ENCODE data around the gene BRAP. TPM values are rescaled to one million over a fixed set of nuclear protein-coding genes. Genes with fewer than 3 reads are reported as not detected.
"Not testable (repeated sequence)": the region's sequence is repeated elsewhere in the genome, so short reads cannot be mapped to it uniquely, and the experiment has no call there.

The BRAP gene
- polyA plus RNA-seq, 3 donors: 7.0 to 14.5 (median 10.2) TPM

- DNase-seq: peak in 1 of 3 donors; percentile 2
- H3K79me2 ChIP-seq (ENCODE audit: insufficient read depth, low read length): peaks cover 64% of the 10 kb centered on the region
- TF ChIP-seq, protein P1, sequence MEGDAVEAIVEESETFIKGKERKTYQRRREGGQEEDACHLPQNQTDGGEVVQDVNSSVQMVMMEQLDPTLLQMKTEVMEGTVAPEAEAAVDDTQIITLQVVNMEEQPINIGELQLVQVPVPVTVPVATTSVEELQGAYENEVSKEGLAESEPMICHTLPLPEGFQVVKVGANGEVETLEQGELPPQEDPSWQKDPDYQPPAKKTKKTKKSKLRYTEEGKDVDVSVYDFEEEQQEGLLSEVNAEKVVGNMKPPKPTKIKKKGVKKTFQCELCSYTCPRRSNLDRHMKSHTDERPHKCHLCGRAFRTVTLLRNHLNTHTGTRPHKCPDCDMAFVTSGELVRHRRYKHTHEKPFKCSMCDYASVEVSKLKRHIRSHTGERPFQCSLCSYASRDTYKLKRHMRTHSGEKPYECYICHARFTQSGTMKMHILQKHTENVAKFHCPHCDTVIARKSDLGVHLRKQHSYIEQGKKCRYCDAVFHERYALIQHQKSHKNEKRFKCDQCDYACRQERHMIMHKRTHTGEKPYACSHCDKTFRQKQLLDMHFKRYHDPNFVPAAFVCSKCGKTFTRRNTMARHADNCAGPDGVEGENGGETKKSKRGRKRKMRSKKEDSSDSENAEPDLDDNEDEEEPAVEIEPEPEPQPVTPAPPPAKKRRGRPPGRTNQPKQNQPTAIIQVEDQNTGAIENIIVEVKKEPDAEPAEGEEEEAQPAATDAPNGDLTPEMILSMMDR (IDR thresholded peaks at IDR 0.05): no peak
Measured at GRCh38 chr12:111685322-111685810, 390 bp downstream of the BRAP start.

GRCh38 chr12:111684485-111685198 lies 1.1 kb downstream of the BRAP start:
- DNase-seq, H3K9me3 Mint-ChIP-seq: not testable (repeated sequence)

More at GRCh38 chr12:111685322-111685810, 390 bp downstream of the BRAP start:
- Histone ChIP-seq H3K27ac (ENCODE audit: low read depth in 1 of 2, low read length in 2 of 2) (peak overlapping the region; percentile 64 to 97), H3K4me3 (replicated peaks in 1 of 3; ENCODE audit: low read depth in 2 of 3, low read length in 3 of 3) (peak overlapping the region; percentile 80 to 95 (median 87)), H3K9ac (ENCODE audit: insufficient read depth, low read length, poor library complexity, severe bottlenecking) (peak overlapping the region; percentile 96), H3K36me3 (replicated peaks in 1 of 2; ENCODE audit: control insufficient read depth in 1 of 2, insufficient read depth in 2 of 2, low read length in 2 of 2) (peaks cover 25 to 30% of the 10 kb centered on the region in 2 donors), H3K9me3 (replicated peaks in 1 of 2; ENCODE audit: control insufficient read depth in 1 of 2, insufficient read depth in 1 of 2, low read length in 2 of 2) (no peaks in the 10 kb centered on the region), H3K27me3 (ENCODE audit: control insufficient read depth in 2 of 2, insufficient read depth in 2 of 2, low read length in 2 of 2) (no peaks in the 10 kb centered on the region), H3K4me2 (replicated peaks; ENCODE audit: extremely low read depth, low read length, poor library complexity, severe bottlenecking) (peak overlapping the region; percentile 84), H3K4me1 (ENCODE audit: control insufficient read depth in 1 of 2, insufficient read depth in 2 of 2, low read length in 2 of 2) (peaks cover 18 to 31% of the 10 kb centered on the region in 2 donors), H4K20me1 (ENCODE audit: insufficient read depth, low read length) (peaks cover 40% of the 10 kb centered on the region), H2AFZ (ENCODE audit: insufficient read depth, low read depth, low read length, poor library complexity, severe bottlenecking) (peak overlapping the region; percentile 91)
- H3K4me1 Mint-ChIP-seq: peaks cover 29% of the 10 kb centered on the region
- intact Hi-C loops (cut with micrococcal nuclease): loop anchor here in 1 of 2 donors (5.0 kb wide), 1 partner anchor 88 kb away; the partner anchor contains the start of gene ATXN2
- H3K9me3 Mint-ChIP-seq: no peaks in the 10 kb centered on the region
- H3K27me3 Mint-ChIP-seq (ENCODE audit: low read depth in 3 of 3): no peaks in the 10 kb centered on the region
- peak overlapping the region; percentile 88 to 97 (median 95) for H3K27ac Mint-ChIP-seq
- H3K4me3 Mint-ChIP-seq: peak overlapping the region; percentile 97 to 99
- H3K36me3 Mint-ChIP-seq: peaks cover 31 to 41% of the 10 kb centered on the region in 2 donors
- WGBS (ENCODE audit: insufficient coverage): under 1% methylated on average over 34 of the region's 36 CpGs

More at GRCh38 chr12:111684485-111685198, 1.1 kb downstream of the BRAP start:
- not testable (repeated sequence) for H3K27me3 Mint-ChIP-seq (ENCODE audit: low read depth in 3 of 3); H3K9me3 ChIP-seq (replicated peaks in 1 of 2; ENCODE audit: control insufficient read depth in 1 of 2, insufficient read depth in 1 of 2, low read length in 2 of 2); H3K27me3 ChIP-seq (ENCODE audit: control insufficient read depth in 2 of 2, insufficient read depth in 2 of 2, low read length in 2 of 2)
- Histone ChIP-seq H3K4me2 (replicated peaks; ENCODE audit: extremely low read depth, low read length, poor library complexity, severe bottlenecking) (peak overlapping the region; percentile 84), H3K36me3 (replicated peaks in 1 of 2; ENCODE audit: control insufficient read depth in 1 of 2, insufficient read depth in 2 of 2, low read length in 2 of 2) (peaks cover 32 to 37% of the 10 kb centered on the region in 2 donors), H3K79me2 (ENCODE audit: insufficient read depth, low read length) (peaks cover 64% of the 10 kb centered on the region), H3K4me1 (ENCODE audit: control insufficient read depth in 1 of 2, insufficient read depth in 2 of 2, low read length in 2 of 2) (peaks cover 18 to 31% of the 10 kb centered on the region in 2 donors), H3K4me3 (replicated peaks in 1 of 3; ENCODE audit: low read depth in 2 of 3, low read length in 3 of 3) (peak overlapping the region; percentile 80 to 95 (median 87)), H2AFZ (ENCODE audit: insufficient read depth, low read depth, low read length, poor library complexity, severe bottlenecking) (peak overlapping the region; percentile 91), H4K20me1 (ENCODE audit: insufficient read depth, low read length) (peaks cover 40% of the 10 kb centered on the region), H3K9ac (ENCODE audit: insufficient read depth, low read length, poor library complexity, severe bottlenecking) (peak overlapping the region; percentile 96), H3K27ac (ENCODE audit: low read depth in 1 of 2, low read length in 2 of 2) (peak overlapping the region in 1 of 2 donors; percentile 97)
- WGBS (ENCODE audit: insufficient coverage): no CpG with 5 or more reads among the region's 13 CpGs
- H3K4me3 Mint-ChIP-seq: peak overlapping the region; percentile 97 to 99
- H3K27ac Mint-ChIP-seq: peak overlapping the region in 4 of 7 donors; percentile 95 to 97 (median 96)
- peaks cover 29% of the 10 kb centered on the region for H3K4me1 Mint-ChIP-seq
- intact Hi-C loops (cut with micrococcal nuclease): loop anchor here in 1 of 2 donors (5.0 kb wide), 1 partner anchor 87 kb away; the partner anchor contains the start of gene ATXN2
- peaks cover 36 to 44% of the 10 kb centered on the region in 2 donors for H3K36me3 Mint-ChIP-seq

Data from CD14-positive monocyte (primary cell).